SHP77 treated with DMSO at 0.1 percent for 48 hours (cell line): ENCODE results near the gene FGF8.

Source experiments
- DNase-seq: peaks from one replicate; lab custom pipeline; 2025; lab: John Stamatoyannopoulos, UW

The FGF8 gene

GRCh38 chr10:101725296-101726114, 50.4 kb downstream of the FGF8 start:
- no peak for DNase-seq

GRCh38 chr10:101724446-101724845, 51.5 kb downstream of the FGF8 start:
- DNase-seq = no peak

GRCh38 chr10:101723176-101723575, 52.7 kb downstream of the FGF8 start:
- no peak for DNase-seq

GRCh38 chr10:101721806-101722205, 54.1 kb downstream of the FGF8 start:
- DNase-seq = no peak

- DNase-seq = no peak
Measured at GRCh38 chr10:101720606-101721230, 55.2 kb downstream of the FGF8 start.
